Dedifferentiated amniotic fluid mesenchymal stem cell (primary cell): ENCODE measurements around the gene KCNN2.

Experiments
- DNase-seq: peaks from one replicate; pipeline ENCODE4 v3.0.0-alpha.2; 2016; ENCODE audit errors: extremely low spot score

The KCNN2 gene

DNA sequence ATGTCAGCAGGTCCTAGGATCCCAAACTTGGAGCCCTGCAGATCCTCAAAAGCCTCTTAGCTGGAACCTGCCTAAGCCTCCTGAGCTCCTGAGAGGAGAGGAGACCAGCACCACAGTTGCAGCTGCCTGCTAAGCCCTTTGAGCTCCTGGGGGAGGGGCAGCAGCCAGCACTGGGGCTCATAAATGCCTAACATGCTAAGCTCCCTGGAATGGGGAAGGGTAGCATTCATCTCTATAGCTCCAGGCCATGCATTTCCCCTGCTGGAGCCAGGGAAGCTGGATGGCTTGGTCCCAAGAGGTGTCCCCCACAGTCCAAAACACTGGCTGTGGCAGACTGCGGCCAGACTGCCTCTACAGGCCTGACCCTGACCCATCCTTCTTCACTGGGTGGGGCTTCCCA lies 182.7 kb downstream of the KCNN2 start:
- no peak for DNase-seq
